DND-41 (cell line): ENCODE data around the gene NEK7.

Source experiments
- ATAC-seq: fragments of 200-7000 bp; cut with Tn5 transposase; 3 replicates; pipeline ENCODE4 v1.9.1; 2021; ENCODE audit warnings: low read depth; ENCODE audit not compliant: insufficient read depth
- DNase-seq: peaks from one replicate; pipeline ENCODE4 v3.0.0-alpha.2; 2020
- H2AFZ ChIP-seq: 2 replicates; pipeline ENCODE4 v1.6.0; 2012; ENCODE audit warnings: low read depth, low read length
- H3K27ac ChIP-seq: 2 replicates; pipeline ENCODE4 v1.5.1; 2012; ENCODE audit warnings: low read length, inconsistent platforms
- H3K27me3 ChIP-seq: fragments of 200-600 bp; sonication (generic); 2 replicates; pipeline ENCODE4 v1.6.0; 2012; ENCODE audit warnings: low read length, mild to moderate bottlenecking, inconsistent platforms; ENCODE audit not compliant: insufficient read depth, poor library complexity
- H3K36me3 ChIP-seq: 2 replicates; pipeline ENCODE4 v1.5.1; 2012; ENCODE audit warnings: low read length, inconsistent platforms; ENCODE audit not compliant: insufficient read depth
- H3K4me1 ChIP-seq: 2 replicates; pipeline ENCODE4 v1.5.1; 2012; ENCODE audit warnings: mild to moderate bottlenecking, low read length; ENCODE audit not compliant: insufficient read depth
- H3K4me2 ChIP-seq: 2 replicates; pipeline ENCODE4 v1.6.0; 2012; ENCODE audit warnings: mild to moderate bottlenecking, moderate library complexity, low read length, inconsistent platforms; ENCODE audit not compliant: insufficient read depth
- H3K4me3 ChIP-seq, 2 experiments: fragments of 200-600 bp in 1 of 2; shearing (Covaris generic) in 1 of 2; 2 replicates each; pipeline ENCODE4 v1.5.1; 2012 to 2016; ENCODE audit warnings: inconsistent platforms in 2 of 2, low read length in 2 of 2, mild to moderate bottlenecking in 2 of 2, low read depth in 1 of 2, moderate library complexity in 1 of 2
- H3K79me2 ChIP-seq: 2 replicates; pipeline ENCODE4 v1.6.0; 2012; ENCODE audit warnings: low read length, inconsistent platforms; ENCODE audit not compliant: insufficient read depth
- H3K9ac ChIP-seq: 2 replicates; pipeline ENCODE4 v1.6.0; 2012; ENCODE audit warnings: low read depth, mild to moderate bottlenecking, inconsistent platforms, low read length, moderate library complexity
- H3K9me3 ChIP-seq: 2 replicates; pipeline ENCODE4 v1.5.1; 2012; ENCODE audit warnings: low read length, moderate library complexity, mild to moderate bottlenecking, inconsistent platforms; ENCODE audit not compliant: insufficient read depth, severe bottlenecking
- H4K20me1 ChIP-seq: 2 replicates; pipeline ENCODE4 v1.6.0; 2012; ENCODE audit warnings: low read length; ENCODE audit not compliant: insufficient read depth
- CTCF ChIP-seq: IDR thresholded peaks from 2 replicates; pipeline ENCODE4 v1.5.1; 2012; ENCODE audit warnings: borderline replicate concordance, low read length, moderate library complexity, mild to moderate bottlenecking; ENCODE audit not compliant: poor library complexity, severe bottlenecking; ENCODE audit errors: extremely low read depth
- EZH2 ChIP-seq: IDR thresholded peaks from 3 replicates; pipeline ENCODE4 v1.6.1; 2012; ENCODE audit warnings: borderline replicate concordance, low read depth, mild to moderate bottlenecking, moderate library complexity, low read length, inconsistent platforms; ENCODE audit not compliant: severe bottlenecking

Gene NEK7

GRCh38 chr1:198141668-198142351 lies 15.0 kb upstream of the NEK7 start:
- Histone ChIP-seq H2AFZ (no peak overlapping the region), H3K27me3 (no peaks in the 10 kb centered on the region), H3K36me3 (no peaks in the 10 kb centered on the region), H3K9ac (no peak overlapping the region), H4K20me1 (no peaks in the 10 kb centered on the region), H3K79me2 (no peaks in the 10 kb centered on the region), H3K4me3 (no peak overlapping the region), H3K4me2 (no peak overlapping the region), H3K4me1 (no peaks in the 10 kb centered on the region), H3K9me3 (no peaks in the 10 kb centered on the region), H3K27ac (no peak overlapping the region)
- TF ChIP-seq CTCF = no peak
- no peak for TF ChIP-seq EZH2
- no peak for DNase-seq
- no peak for ATAC-seq

- Histone ChIP-seq H3K4me3 (no peak overlapping the region), H3K36me3 (no peaks in the 10 kb centered on the region), H3K79me2 (no peaks in the 10 kb centered on the region), H2AFZ (0 out of 2 replicates have a peak overlapping the region, but pooled peaks have one; percentile 8), H3K27me3 (no peaks in the 10 kb centered on the region), H3K4me2 (no peak overlapping the region), H3K9me3 (no peaks in the 10 kb centered on the region), H3K4me1 (no peaks in the 10 kb centered on the region), H4K20me1 (no peaks in the 10 kb centered on the region), H3K9ac (no peak overlapping the region), H3K27ac (no peak overlapping the region)
- TF ChIP-seq EZH2 = no peak
- TF ChIP-seq CTCF = no peak
- DNase-seq (no peak), ATAC-seq (no peak)
Observed at GRCh38 chr1:198143797-198144196, 13.0 kb upstream of the NEK7 start.

GRCh38 chr1:198147216-198147615 lies 9.6 kb upstream of the NEK7 start:
- TF ChIP-seq EZH2 (no peak), CTCF (no peak)
- H3K27me3 ChIP-seq = no peaks in the 10 kb centered on the region

GRCh38 chr1:198150369-198150768 lies 6.4 kb upstream of the NEK7 start:
- no peaks in the 10 kb centered on the region for H4K20me1 ChIP-seq
- no peak overlapping the region for H3K4me2 ChIP-seq
- no peak overlapping the region for H2AFZ ChIP-seq
- no peaks in the 10 kb centered on the region for H3K4me1 ChIP-seq
- no peaks in the 10 kb centered on the region for H3K79me2 ChIP-seq
- no peak for TF ChIP-seq EZH2
- TF ChIP-seq CTCF = no peak
- no peak overlapping the region for H3K4me3 ChIP-seq
- H3K9ac ChIP-seq = no peak overlapping the region
- ATAC-seq (no peak), DNase-seq (no peak)
- H3K36me3 ChIP-seq = no peaks in the 10 kb centered on the region
- no peaks in the 10 kb centered on the region for H3K9me3 ChIP-seq
- H3K27ac ChIP-seq = no peak overlapping the region
- H3K27me3 ChIP-seq = no peaks in the 10 kb centered on the region

More at GRCh38 chr1:198147216-198147615, 9.6 kb upstream of the NEK7 start:
- DNase-seq (no peak), ATAC-seq (no peak)
- Histone ChIP-seq H4K20me1 (no peaks in the 10 kb centered on the region), H2AFZ (no peak overlapping the region), H3K4me3 (no peak overlapping the region), H3K9me3 (no peaks in the 10 kb centered on the region), H3K79me2 (no peaks in the 10 kb centered on the region), H3K36me3 (no peaks in the 10 kb centered on the region), H3K27ac (no peak overlapping the region), H3K4me2 (no peak overlapping the region), H3K4me1 (no peaks in the 10 kb centered on the region), H3K9ac (no peak overlapping the region)
